Measurements from ENCODE around the gene CACNA1A.

GRCh38 chr19:13382633-13382938, 123.7 kb downstream of the CACNA1A start:
- TF ChIP-seq PLRG1 (conservative IDR thresholded peaks at IDR 0.05): no peak
- TF ChIP-seq SP1 (IDR thresholded peaks at IDR 0.05): no peak
- no peak for TF ChIP-seq SP1 (CRISPR knock-in tag; IDR thresholded peaks at IDR 0.05)
- no peak for TF ChIP-seq EP300 (IDR thresholded peaks at IDR 0.05; ENCODE audit: low read depth in 2 of 2, low read length in 2 of 2)
- no peak for TF ChIP-seq EP300 (CRISPR knock-in tag; IDR thresholded peaks at IDR 0.05; ENCODE audit: borderline replicate concordance)
- TF ChIP-seq ZNF18 (CRISPR knock-in tag; IDR thresholded peaks at IDR 0.05; ENCODE audit: insufficient replicate concordance): no peak

All from HepG2 (cell line).